ENCODE data around the gene PDE3B.

The PDE3B gene

DNA sequence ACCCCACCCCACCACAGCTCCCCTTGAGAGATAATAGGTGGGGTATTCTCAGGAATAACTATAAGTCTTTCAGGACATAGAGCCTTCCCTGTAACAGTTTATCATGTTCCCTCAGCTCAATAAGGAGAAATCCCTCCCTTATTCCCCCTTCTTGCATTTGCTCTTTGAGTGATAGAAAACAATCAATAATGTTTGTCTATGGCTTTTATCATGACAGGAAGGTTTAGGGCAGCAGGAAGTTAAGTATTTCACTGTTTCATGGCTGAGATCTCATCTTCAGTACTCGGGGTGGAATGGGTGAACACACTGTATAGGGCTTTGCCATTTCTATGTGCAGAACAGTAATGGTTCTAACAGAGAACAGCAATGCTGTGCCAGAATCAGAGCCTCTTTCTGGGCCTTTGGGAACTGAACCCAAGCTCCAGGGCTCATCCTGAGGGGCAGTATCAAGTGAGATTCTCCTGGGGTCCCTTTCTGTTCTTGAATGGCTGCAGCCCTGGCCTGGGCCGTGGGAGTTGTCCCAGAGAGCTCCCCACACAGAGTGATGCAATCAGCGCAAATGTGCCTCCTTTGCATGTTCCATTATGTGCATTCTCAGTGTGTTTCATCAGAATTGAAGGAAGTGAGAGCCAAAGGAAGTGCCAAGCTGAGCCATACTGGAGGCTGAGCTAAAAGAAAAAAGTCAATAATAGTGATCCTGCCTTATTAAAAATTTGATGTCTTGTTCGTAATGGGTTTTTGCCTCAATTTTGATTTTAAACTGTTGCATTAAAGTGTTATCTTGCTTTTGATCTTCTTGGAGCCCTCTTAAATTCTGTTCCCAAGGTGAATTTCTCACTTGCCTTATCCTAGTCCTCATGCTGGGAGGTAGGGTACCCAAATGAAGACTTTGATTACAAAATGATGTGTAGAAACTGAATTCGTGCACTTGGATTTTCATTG is 251.3 kb downstream of the PDE3B start:
- Histone ChIP-seq H3K36me3 (ENCODE audit: insufficient read depth, low read length) (no peaks in the 10 kb centered on the region), H3K4me3 (ENCODE audit: low read length) (no peak overlapping the region), H3K4me1 (ENCODE audit: control insufficient read depth, insufficient read depth, low read length) (peaks cover 4% of the 10 kb centered on the region), H3K27me3 (ENCODE audit: control insufficient read depth, insufficient read depth, low read length) (peaks cover 8% of the 10 kb centered on the region), H3K9me3 (replicated peaks; ENCODE audit: low read length) (no peaks in the 10 kb centered on the region), H3K9ac (ENCODE audit: low read depth, low read length) (no peak overlapping the region), H3K4me2 (ENCODE audit: low read length) (no peak overlapping the region)

DNA sequence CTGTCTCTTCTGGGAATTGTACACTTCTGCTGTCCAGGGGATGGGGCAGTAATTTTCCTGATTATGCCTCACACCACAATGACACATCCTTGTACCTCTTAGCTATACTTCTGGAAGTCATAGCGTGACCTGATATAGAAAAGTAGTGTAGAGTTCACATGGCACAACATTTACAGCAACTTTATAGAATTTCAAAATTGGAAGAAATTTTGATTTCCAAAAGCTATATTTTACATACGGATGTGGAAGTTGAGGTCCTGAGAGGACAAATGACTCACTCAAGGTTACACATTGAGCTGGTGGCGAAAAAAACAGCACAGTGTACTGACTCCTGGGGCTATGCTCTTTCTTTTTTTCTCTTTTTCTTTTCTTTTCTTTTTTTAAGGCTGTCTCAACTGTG is 254.8 kb downstream of the PDE3B start:
- H3K4me3 ChIP-seq (ENCODE audit: low read length), result no peak overlapping the region
- peaks cover 8% of the 10 kb centered on the region for H3K27me3 ChIP-seq (ENCODE audit: control insufficient read depth, insufficient read depth, low read length)

DNA sequence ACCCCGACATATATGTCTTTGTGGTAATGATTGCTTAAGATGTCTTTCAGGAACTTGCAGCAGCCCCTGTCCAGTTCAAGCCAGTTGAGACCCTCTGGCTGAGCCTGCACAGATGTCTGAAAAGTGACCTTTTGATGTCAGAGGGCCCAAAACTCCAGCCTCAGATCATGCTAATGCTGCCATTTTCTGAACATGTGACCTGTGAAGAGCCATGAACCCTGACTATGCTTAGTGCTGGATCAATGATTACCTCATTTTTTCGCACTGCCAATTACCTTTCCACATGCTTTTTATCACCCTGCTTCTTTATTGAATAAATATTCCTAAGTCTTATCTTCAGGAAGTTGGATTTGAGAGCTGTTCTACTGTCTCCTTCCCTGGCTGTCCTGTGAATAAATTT is 255.3 kb downstream of the PDE3B start:
- no peaks in the 10 kb centered on the region for H3K36me3 ChIP-seq (ENCODE audit: insufficient read depth, low read length)
- H3K9me3 ChIP-seq (replicated peaks; ENCODE audit: low read length), result no peaks in the 10 kb centered on the region
- peaks cover 5% of the 10 kb centered on the region for H3K27me3 ChIP-seq (ENCODE audit: control insufficient read depth, insufficient read depth, low read length)
- no peak overlapping the region for H3K4me2 ChIP-seq (ENCODE audit: low read length)
- H3K4me3 ChIP-seq (ENCODE audit: low read length), result no peak overlapping the region
- no peaks in the 10 kb centered on the region for H3K4me1 ChIP-seq (ENCODE audit: control insufficient read depth, insufficient read depth, low read length)
- no peak overlapping the region for H3K9ac ChIP-seq (ENCODE audit: low read depth, low read length)

More for the DNA sequence above, 254.8 kb downstream of the PDE3B start:
- Histone ChIP-seq H3K9ac (ENCODE audit: low read depth, low read length) (no peak overlapping the region), H3K9me3 (replicated peaks; ENCODE audit: low read length) (no peaks in the 10 kb centered on the region), H3K4me1 (ENCODE audit: control insufficient read depth, insufficient read depth, low read length) (no peaks in the 10 kb centered on the region), H3K36me3 (ENCODE audit: insufficient read depth, low read length) (no peaks in the 10 kb centered on the region), H3K4me2 (ENCODE audit: low read length) (no peak overlapping the region)

DNA sequence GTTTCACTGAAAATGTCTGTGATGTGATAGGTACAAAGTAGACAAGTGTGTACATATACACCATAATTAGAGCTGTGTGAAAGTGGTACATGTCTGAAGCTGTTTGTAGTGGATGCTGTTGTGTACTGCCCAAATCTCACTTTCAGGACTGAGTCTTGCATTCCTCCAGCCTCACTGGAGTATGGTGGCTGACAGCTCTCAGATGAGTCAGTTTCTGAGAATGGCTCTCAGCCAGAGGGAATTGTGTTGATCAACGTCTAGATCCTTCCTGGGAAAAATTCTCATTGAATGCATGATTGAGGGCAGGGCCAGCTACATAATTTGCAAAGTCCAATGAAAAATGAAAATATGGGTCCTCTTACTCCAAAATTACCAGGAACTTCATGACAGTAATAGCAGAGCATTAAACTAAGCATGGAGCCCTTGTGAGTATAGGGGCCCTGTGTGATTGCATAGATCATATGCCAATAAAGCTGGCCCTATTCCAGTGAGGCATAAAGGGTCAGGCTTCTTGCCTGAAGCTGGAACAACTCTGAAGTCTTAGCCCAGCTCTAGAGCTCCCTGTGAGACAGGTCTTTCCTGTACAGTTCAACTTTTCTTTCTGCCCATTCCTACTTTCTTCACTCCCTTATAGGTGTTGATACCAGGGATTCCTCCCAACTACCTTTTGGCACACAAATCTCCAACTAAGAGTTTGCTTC is 259.2 kb downstream of the PDE3B start:
- no peaks in the 10 kb centered on the region for H3K9me3 ChIP-seq (replicated peaks; ENCODE audit: low read length)
- H3K36me3 ChIP-seq (ENCODE audit: insufficient read depth, low read length), result no peaks in the 10 kb centered on the region
- H3K4me1 ChIP-seq (ENCODE audit: control insufficient read depth, insufficient read depth, low read length), result peaks cover 4% of the 10 kb centered on the region
- no peak overlapping the region for H3K4me3 ChIP-seq (ENCODE audit: low read length)
- no peak overlapping the region for H3K9ac ChIP-seq (ENCODE audit: low read depth, low read length)
- H3K4me2 ChIP-seq (ENCODE audit: low read length), result no peak overlapping the region
- peaks cover 9% of the 10 kb centered on the region for H3K27me3 ChIP-seq (ENCODE audit: control insufficient read depth, insufficient read depth, low read length)

DNA sequence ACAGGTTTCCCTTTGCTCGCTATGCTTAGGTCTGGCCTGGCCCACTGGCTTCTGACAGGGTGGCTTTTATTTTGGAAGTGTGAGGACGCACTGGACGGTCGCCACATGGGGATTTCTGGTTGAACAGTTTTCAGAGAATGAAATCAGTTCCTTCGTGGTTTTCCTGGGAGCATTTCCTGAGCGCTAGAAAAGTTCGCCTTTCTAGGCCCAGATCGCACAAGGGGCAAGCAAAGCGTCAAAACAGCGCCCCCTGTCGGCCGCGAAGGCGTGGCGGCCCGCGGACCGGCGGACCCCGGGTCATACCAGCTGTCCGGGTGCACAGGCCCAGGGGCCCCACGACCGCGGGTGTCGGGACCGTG is 261.1 kb downstream of the PDE3B start:
- Histone ChIP-seq H3K4me1 (ENCODE audit: control insufficient read depth, insufficient read depth, low read length) (peaks cover 4% of the 10 kb centered on the region), H3K4me3 (ENCODE audit: low read length) (peak overlapping the region; percentile 72), H3K9me3 (replicated peaks; ENCODE audit: low read length) (no peaks in the 10 kb centered on the region), H3K4me2 (ENCODE audit: low read length) (peak overlapping the region; percentile 92), H3K27me3 (ENCODE audit: control insufficient read depth, insufficient read depth, low read length) (peaks cover 7% of the 10 kb centered on the region), H3K36me3 (ENCODE audit: insufficient read depth, low read length) (no peaks in the 10 kb centered on the region), H3K9ac (ENCODE audit: low read depth, low read length) (peak overlapping the region; percentile 63)

DNA sequence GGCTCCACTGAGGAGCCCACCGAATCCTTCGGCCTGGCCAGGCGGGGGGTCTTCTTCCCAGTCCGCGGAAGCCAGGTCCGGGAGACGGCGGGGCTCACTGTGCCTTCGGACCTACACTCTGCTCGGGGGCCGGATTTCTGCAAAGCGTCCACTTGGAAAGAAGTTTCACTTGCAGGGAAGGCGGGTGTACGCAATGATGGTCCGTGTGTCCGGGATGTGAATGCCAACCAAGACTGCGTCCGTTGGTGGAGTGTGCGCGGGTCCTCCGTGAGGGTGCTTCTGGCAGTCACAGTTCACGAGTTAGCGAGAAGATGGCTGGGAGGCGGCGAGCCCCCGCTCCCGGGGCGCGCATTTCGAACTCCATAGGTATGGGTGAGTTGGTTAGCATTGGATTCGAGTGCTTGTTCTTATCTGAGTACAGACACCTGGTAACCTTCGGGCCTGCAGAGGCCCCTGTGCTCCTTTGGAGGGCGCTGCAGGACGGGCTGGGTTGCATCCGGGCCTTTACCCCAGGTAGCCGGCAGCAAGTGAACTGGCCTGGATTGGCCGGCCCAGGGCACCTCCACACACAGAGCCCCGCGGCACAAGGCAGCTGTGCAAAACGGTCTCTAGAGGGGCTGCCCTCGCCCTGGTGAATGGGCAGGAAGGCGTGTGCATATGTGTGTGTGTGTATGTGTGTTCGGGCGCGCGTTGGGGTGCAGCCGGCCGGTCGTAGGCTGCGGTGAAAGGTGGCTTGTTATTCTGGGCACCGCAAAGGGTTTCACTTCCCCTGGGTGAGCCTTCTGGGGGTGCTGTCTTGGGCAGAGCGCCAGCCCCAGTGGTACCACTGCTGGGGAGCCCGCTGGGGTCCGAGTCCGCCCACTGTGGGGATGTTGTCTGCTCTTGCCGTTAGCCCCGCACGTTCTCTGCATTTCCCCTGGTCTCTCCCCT is 261.8 kb downstream of the PDE3B start:
- Histone ChIP-seq H3K9ac (ENCODE audit: low read depth, low read length) (peak overlapping the region; percentile 63), H3K4me1 (ENCODE audit: control insufficient read depth, insufficient read depth, low read length) (peaks cover 4% of the 10 kb centered on the region), H3K36me3 (ENCODE audit: insufficient read depth, low read length) (no peaks in the 10 kb centered on the region), H3K4me2 (ENCODE audit: low read length) (peak overlapping the region; percentile 92), H3K27me3 (ENCODE audit: control insufficient read depth, insufficient read depth, low read length) (peaks cover 7% of the 10 kb centered on the region), H3K4me3 (ENCODE audit: low read length) (peak overlapping the region; percentile 72), H3K9me3 (replicated peaks; ENCODE audit: low read length) (no peaks in the 10 kb centered on the region)

DNA sequence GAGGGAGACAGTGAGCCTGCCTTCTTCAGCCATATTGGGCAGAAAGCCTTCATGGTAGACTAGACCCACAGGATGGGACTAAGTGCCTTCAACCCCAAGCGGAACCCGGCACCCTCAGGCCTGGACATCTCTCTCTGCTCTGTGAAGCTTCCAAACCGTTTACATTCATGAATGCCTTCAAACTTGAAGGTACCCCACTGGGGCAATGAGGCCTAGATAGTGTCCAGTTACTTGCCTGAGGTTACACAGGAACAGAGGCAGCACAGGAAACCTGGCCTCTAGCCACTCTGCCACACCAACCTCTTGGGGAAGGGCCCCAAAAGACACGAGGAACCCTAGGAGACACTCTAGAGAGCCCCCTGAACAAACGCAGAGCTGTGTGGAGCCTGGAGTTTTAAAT is 263.0 kb downstream of the PDE3B start:
- Histone ChIP-seq H3K4me1 (ENCODE audit: control insufficient read depth, insufficient read depth, low read length) (peaks cover 4% of the 10 kb centered on the region), H3K9ac (ENCODE audit: low read depth, low read length) (no peak overlapping the region), H3K4me2 (ENCODE audit: low read length) (no peak overlapping the region), H3K9me3 (replicated peaks; ENCODE audit: low read length) (no peaks in the 10 kb centered on the region), H3K36me3 (ENCODE audit: insufficient read depth, low read length) (no peaks in the 10 kb centered on the region), H3K27me3 (ENCODE audit: control insufficient read depth, insufficient read depth, low read length) (peaks cover 11% of the 10 kb centered on the region), H3K4me3 (ENCODE audit: low read length) (no peak overlapping the region)

DNA sequence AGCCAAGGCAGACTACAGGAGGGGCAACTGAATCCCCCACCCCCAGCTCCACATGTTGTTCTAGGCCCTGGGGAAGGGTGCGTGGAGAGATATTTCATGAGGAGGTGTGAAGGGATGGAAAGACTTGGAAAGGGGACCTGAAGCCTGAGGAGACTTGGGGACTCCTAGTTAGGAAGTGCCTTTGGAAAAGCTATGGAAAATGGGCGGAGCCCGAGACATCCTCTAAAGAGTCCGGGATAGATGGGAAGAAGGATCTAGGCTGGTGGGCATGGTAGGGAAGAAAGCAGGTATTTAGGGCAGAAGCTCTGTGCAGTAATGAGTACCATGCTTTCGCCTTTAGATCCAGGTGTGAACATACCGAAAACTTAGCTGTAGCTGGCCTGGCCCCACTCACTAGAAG is 263.4 kb downstream of the PDE3B start:
- Histone ChIP-seq H3K36me3 (ENCODE audit: insufficient read depth, low read length) (no peaks in the 10 kb centered on the region), H3K9me3 (replicated peaks; ENCODE audit: low read length) (no peaks in the 10 kb centered on the region), H3K4me1 (ENCODE audit: control insufficient read depth, insufficient read depth, low read length) (peaks cover 4% of the 10 kb centered on the region), H3K27me3 (ENCODE audit: control insufficient read depth, insufficient read depth, low read length) (peaks cover 11% of the 10 kb centered on the region), H3K4me2 (ENCODE audit: low read length) (no peak overlapping the region), H3K9ac (ENCODE audit: low read depth, low read length) (no peak overlapping the region), H3K4me3 (ENCODE audit: low read length) (no peak overlapping the region)

DNA sequence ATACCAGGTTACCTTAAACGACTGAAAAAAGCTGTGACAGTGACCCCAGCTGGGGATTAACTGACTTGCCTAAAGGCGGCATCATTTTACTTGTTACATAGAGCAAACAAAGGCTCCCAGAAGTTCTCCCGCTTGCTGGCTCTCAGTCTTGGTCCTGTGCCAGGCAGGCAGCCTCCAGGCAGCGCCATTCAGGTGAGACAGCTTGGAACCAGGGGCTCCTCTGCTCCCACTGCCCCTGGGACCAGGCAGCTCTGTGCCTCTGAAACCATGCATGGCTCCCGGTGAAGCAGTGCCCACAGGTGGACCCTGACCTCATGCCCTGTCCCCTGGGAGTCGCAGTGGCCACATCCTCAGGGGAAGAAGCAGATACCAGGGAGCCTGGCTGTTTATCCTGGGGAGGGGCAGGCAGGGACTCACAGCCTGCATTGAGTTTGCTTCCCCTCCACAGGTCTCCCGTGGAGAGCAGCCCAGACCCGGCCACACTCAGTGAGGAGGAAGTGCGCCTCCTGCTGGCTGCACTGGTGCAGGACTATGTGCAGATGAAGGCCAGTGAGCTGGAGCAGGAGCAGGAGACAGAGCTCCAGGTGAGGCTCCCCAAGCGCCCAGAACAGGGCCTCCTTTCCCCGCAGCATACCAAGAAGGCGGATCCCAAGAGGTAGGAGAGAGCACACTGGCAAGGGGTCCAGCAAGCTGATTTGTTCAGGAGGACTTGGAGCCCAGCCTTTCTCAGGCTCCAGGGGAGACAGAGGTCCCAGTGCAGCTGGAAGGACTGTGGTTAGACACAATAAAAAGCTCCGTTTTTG is 264.0 kb downstream of the PDE3B start:
- peaks cover 11% of the 10 kb centered on the region for H3K27me3 ChIP-seq (ENCODE audit: control insufficient read depth, insufficient read depth, low read length)
- no peak overlapping the region for H3K4me2 ChIP-seq (ENCODE audit: low read length)
- H3K36me3 ChIP-seq (ENCODE audit: insufficient read depth, low read length), result no peaks in the 10 kb centered on the region
- H3K9me3 ChIP-seq (replicated peaks; ENCODE audit: low read length), result no peaks in the 10 kb centered on the region
- peaks cover 4% of the 10 kb centered on the region for H3K4me1 ChIP-seq (ENCODE audit: control insufficient read depth, insufficient read depth, low read length)
- H3K4me3 ChIP-seq (ENCODE audit: low read length), result no peak overlapping the region
- H3K9ac ChIP-seq (ENCODE audit: low read depth, low read length), result no peak overlapping the region

DNA sequence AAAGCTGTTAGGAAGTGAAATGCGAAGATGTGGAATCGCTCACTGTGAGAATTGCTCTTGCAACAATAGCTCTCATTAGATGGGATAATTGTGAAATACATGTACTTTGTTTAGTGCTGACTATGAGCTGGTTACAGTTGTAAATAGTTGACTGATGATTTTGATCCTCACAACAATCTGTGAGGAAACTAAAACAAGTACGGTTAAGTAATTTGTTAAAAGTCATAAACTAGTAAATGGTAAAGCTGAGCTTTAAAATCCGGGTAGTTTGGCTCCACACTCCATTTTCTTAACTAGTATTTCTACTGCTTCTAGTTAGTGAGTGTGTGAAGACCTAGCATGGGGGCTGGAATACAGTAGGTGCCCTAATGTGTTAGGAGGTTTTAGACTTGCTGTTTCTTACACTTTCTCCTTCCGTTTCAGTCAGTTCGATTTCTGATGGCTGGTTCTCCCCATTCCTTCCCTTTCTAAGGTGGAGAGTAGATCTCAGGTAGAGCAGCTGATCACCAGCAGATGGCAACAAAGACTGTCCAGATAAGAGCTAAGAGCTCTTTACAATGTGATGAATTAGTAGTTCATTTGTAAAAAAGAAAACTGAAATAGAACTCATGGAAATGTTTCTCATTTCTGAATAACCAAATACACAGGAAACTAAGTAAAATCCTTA is 264.7 kb downstream of the PDE3B start:
- no peaks in the 10 kb centered on the region for H3K36me3 ChIP-seq (ENCODE audit: insufficient read depth, low read length)
- no peak overlapping the region for H3K4me3 ChIP-seq (ENCODE audit: low read length)
- no peaks in the 10 kb centered on the region for H3K9me3 ChIP-seq (replicated peaks; ENCODE audit: low read length)
- H3K9ac ChIP-seq (ENCODE audit: low read depth, low read length), result no peak overlapping the region
- H3K4me1 ChIP-seq (ENCODE audit: control insufficient read depth, insufficient read depth, low read length), result peaks cover 4% of the 10 kb centered on the region
- H3K27me3 ChIP-seq (ENCODE audit: control insufficient read depth, insufficient read depth, low read length), result peaks cover 11% of the 10 kb centered on the region
- H3K4me2 ChIP-seq (ENCODE audit: low read length), result no peak overlapping the region
